ENCODE results near the gene SIRT1. TPM values are rescaled to one million over a fixed set of nuclear protein-coding genes. Genes with fewer than 3 reads are reported as not detected.

Gene SIRT1
- polyA plus RNA-seq, 3 donors = 4.4 to 8.4 (median 8.3) TPM

DNA sequence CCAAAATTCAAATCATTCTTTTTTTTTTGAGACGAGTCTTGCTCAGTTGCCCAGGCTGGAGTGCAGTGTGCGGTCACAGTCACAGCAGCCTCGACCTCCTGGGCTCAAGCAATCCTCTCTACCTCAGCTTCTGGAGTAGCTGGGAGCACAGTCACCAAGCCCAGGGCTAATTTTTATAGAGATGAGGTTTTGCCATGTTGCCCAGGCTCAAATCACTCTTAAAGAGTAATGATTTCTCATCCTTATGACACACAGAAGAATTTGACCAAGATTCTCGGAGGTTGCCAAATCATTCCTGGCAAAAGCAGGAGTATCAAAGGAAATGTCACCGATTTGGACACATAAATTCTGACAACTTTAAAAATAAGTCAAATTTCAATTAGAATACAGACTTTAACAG is 39.1 kb downstream of the SIRT1 start:
- Histone ChIP-seq H3K27ac (ENCODE audit: low read depth in 1 of 2, low read length in 2 of 2) (no peak overlapping the region), H3K36me3 (replicated peaks in 1 of 2; ENCODE audit: control insufficient read depth in 1 of 2, insufficient read depth in 2 of 2, low read length in 2 of 2) (peaks cover 36 to 87% of the 10 kb centered on the region in 2 donors), H3K4me1 (ENCODE audit: control insufficient read depth in 1 of 2, insufficient read depth in 2 of 2, low read length in 2 of 2) (no peaks in the 10 kb centered on the region), H3K4me3 (replicated peaks in 1 of 3; ENCODE audit: low read depth in 2 of 3, low read length in 3 of 3) (no peak overlapping the region), H4K20me1 (ENCODE audit: insufficient read depth, low read length) (peaks cover 4% of the 10 kb centered on the region), H3K9ac (ENCODE audit: insufficient read depth, low read length, poor library complexity, severe bottlenecking) (no peak overlapping the region), H3K4me2 (replicated peaks; ENCODE audit: extremely low read depth, low read length, poor library complexity, severe bottlenecking) (no peak overlapping the region), H3K27me3 (ENCODE audit: control insufficient read depth in 2 of 2, insufficient read depth in 2 of 2, low read length in 2 of 2) (no peaks in the 10 kb centered on the region), H2AFZ (ENCODE audit: insufficient read depth, low read depth, low read length, poor library complexity, severe bottlenecking) (no peak overlapping the region), H3K9me3 (replicated peaks in 1 of 2; ENCODE audit: control insufficient read depth in 1 of 2, insufficient read depth in 1 of 2, low read length in 2 of 2) (no peaks in the 10 kb centered on the region), H3K79me2 (ENCODE audit: insufficient read depth, low read length) (no peaks in the 10 kb centered on the region)
- peaks cover 44 to 57% of the 10 kb centered on the region in 2 donors for H3K36me3 Mint-ChIP-seq
- no peaks in the 10 kb centered on the region for H3K27me3 Mint-ChIP-seq (ENCODE audit: low read depth in 3 of 3)
- H3K27ac Mint-ChIP-seq = no peak overlapping the region
- no peak overlapping the region for H3K4me3 Mint-ChIP-seq
- no peaks in the 10 kb centered on the region for H3K4me1 Mint-ChIP-seq
- intact Hi-C loops (cut with micrococcal nuclease) = no loop called here
- no CpG with 5 or more reads among the region's 5 CpGs for WGBS (ENCODE audit: insufficient coverage)
- H3K9me3 Mint-ChIP-seq = peaks cover 0 to under 1% (median 0%) of the 10 kb centered on the region in 7 donors
- TF ChIP-seq, protein P1, sequence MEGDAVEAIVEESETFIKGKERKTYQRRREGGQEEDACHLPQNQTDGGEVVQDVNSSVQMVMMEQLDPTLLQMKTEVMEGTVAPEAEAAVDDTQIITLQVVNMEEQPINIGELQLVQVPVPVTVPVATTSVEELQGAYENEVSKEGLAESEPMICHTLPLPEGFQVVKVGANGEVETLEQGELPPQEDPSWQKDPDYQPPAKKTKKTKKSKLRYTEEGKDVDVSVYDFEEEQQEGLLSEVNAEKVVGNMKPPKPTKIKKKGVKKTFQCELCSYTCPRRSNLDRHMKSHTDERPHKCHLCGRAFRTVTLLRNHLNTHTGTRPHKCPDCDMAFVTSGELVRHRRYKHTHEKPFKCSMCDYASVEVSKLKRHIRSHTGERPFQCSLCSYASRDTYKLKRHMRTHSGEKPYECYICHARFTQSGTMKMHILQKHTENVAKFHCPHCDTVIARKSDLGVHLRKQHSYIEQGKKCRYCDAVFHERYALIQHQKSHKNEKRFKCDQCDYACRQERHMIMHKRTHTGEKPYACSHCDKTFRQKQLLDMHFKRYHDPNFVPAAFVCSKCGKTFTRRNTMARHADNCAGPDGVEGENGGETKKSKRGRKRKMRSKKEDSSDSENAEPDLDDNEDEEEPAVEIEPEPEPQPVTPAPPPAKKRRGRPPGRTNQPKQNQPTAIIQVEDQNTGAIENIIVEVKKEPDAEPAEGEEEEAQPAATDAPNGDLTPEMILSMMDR (IDR thresholded peaks at IDR 0.05) = no peak
- DNase-seq = no peak

DNA sequence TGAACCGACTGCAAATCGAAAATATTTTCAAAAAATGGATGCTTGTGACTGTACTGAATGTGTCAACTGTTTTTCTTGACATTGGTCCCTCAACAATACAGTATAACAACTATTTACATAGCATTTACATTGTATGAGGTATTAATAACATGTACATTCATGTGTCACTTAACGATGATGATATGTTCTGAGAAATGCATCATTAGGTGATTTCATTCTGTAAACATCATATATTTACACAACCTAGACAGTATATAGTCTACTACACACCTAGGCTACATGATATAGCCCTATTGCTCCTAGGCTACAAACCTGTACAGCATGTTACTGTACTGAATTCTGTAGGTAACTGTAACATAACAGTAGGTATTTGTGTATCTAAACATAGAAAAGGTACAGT is 39.7 kb downstream of the SIRT1 start:
- H3K27ac ChIP-seq (ENCODE audit: low read depth in 1 of 2, low read length in 2 of 2) = no peak overlapping the region
- H3K79me2 ChIP-seq (ENCODE audit: insufficient read depth, low read length) = no peaks in the 10 kb centered on the region
- intact Hi-C loops (cut with micrococcal nuclease) = no loop called here
- H3K4me2 ChIP-seq (replicated peaks; ENCODE audit: extremely low read depth, low read length, poor library complexity, severe bottlenecking) = no peak overlapping the region
- Mint-ChIP-seq H3K27me3 (ENCODE audit: low read depth in 3 of 3) (no peaks in the 10 kb centered on the region), H3K27ac (no peak overlapping the region), H3K36me3 (peaks cover 42 to 56% of the 10 kb centered on the region in 2 donors), H3K9me3 (peaks cover 0 to 1% (median 0%) of the 10 kb centered on the region in 7 donors), H3K4me1 (no peaks in the 10 kb centered on the region), H3K4me3 (no peak overlapping the region)
- H3K27me3 ChIP-seq (ENCODE audit: control insufficient read depth in 2 of 2, insufficient read depth in 2 of 2, low read length in 2 of 2) = no peaks in the 10 kb centered on the region
- H3K9ac ChIP-seq (ENCODE audit: insufficient read depth, low read length, poor library complexity, severe bottlenecking) = no peak overlapping the region
- H3K4me3 ChIP-seq (replicated peaks in 1 of 3; ENCODE audit: low read depth in 2 of 3, low read length in 3 of 3) = no peak overlapping the region
- DNase-seq = no peak
- H2AFZ ChIP-seq (ENCODE audit: insufficient read depth, low read depth, low read length, poor library complexity, severe bottlenecking) = no peak overlapping the region
- no peaks in the 10 kb centered on the region for H4K20me1 ChIP-seq (ENCODE audit: insufficient read depth, low read length)
- no peaks in the 10 kb centered on the region for H3K9me3 ChIP-seq (replicated peaks in 1 of 2; ENCODE audit: control insufficient read depth in 1 of 2, insufficient read depth in 1 of 2, low read length in 2 of 2)
- no peaks in the 10 kb centered on the region for H3K4me1 ChIP-seq (ENCODE audit: control insufficient read depth in 1 of 2, insufficient read depth in 2 of 2, low read length in 2 of 2)
- TF ChIP-seq, protein P1 (IDR thresholded peaks at IDR 0.05) = no peak
- no CpG with 5 or more reads among the region's 3 CpGs for WGBS (ENCODE audit: insufficient coverage)
- H3K36me3 ChIP-seq (replicated peaks in 1 of 2; ENCODE audit: control insufficient read depth in 1 of 2, insufficient read depth in 2 of 2, low read length in 2 of 2) = peaks cover 37 to 85% of the 10 kb centered on the region in 2 donors

Data from CD14-positive monocyte (primary cell).